Bone marrow (tissue), 2 donors: ENCODE measurements around the gene NDC1.
"Not testable (repeated sequence)": the region's sequence is repeated elsewhere in the genome, so short reads cannot be mapped to it uniquely, and the experiment has no call there.

Experiments
- DNase-seq, 2 donors: peaks; one replicate each; lab custom pipeline; 2025; lab: John Stamatoyannopoulos, UW

NDC1 gene

GRCh38 chr1:53822931-53823330 lies 15.2 kb downstream of the NDC1 start:
- no peak for DNase-seq

GRCh38 chr1:53821380-53821779 lies 16.7 kb downstream of the NDC1 start:
- no peak for DNase-seq

- no peak for DNase-seq
Observed at GRCh38 chr1:53819387-53819786, 18.7 kb downstream of the NDC1 start.

- DNase-seq, result not testable (repeated sequence)
Observed at GRCh38 chr1:53816584-53816983, 21.5 kb downstream of the NDC1 start.

- DNase-seq, result not testable (repeated sequence)
Observed at GRCh38 chr1:53815484-53815883, 22.6 kb downstream of the NDC1 start.

GRCh38 chr1:53811414-53811851 lies 26.7 kb downstream of the NDC1 start:
- DNase-seq, result no peak

- no peak for DNase-seq
Observed at GRCh38 chr1:53810497-53810896, 27.6 kb downstream of the NDC1 start.

- DNase-seq, result no peak
Observed at GRCh38 chr1:53810007-53810406, 28.1 kb downstream of the NDC1 start.

- DNase-seq, result no peak
Observed at GRCh38 chr1:53807916-53808315, 30.2 kb downstream of the NDC1 start.

GRCh38 chr1:53804791-53805505 lies 33.1 kb downstream of the NDC1 start:
- DNase-seq, result no peak

- no peak for DNase-seq
Observed at GRCh38 chr1:53804181-53804580, 33.9 kb downstream of the NDC1 start.

GRCh38 chr1:53800621-53801020 lies 37.5 kb downstream of the NDC1 start:
- DNase-seq, result no peak

GRCh38 chr1:53799141-53799540 lies 39.0 kb downstream of the NDC1 start:
- DNase-seq, result no peak

- DNase-seq, result no peak
Observed at GRCh38 chr1:53792806-53793205, 45.3 kb downstream of the NDC1 start.

- no peak for DNase-seq
Observed at GRCh38 chr1:53787655-53788054, 50.4 kb downstream of the NDC1 start.

- no peak for DNase-seq
Observed at GRCh38 chr1:53783056-53783455, 55.0 kb downstream of the NDC1 start.

- no peak for DNase-seq
Observed at GRCh38 chr1:53781654-53782053, 56.4 kb downstream of the NDC1 start.

- DNase-seq, result no peak
Observed at GRCh38 chr1:53777272-53777671, 60.8 kb downstream of the NDC1 start.

- no peak for DNase-seq
Observed at GRCh38 chr1:53771648-53772047, 66.4 kb downstream of the NDC1 start.

- DNase-seq, result no peak
Observed at GRCh38 chr1:53769780-53770179, 68.3 kb downstream of the NDC1 start.

- DNase-seq, result no peak
Observed at GRCh38 chr1:53769184-53769583, 68.9 kb downstream of the NDC1 start.

GRCh38 chr1:53766831-53767405 lies 71.2 kb downstream of the NDC1 start:
- DNase-seq, result peak in 1 of 2 donors; percentile 19

- no peak for DNase-seq
Observed at GRCh38 chr1:53766194-53766742, 71.8 kb downstream of the NDC1 start.

- peak in 1 of 2 donors; percentile 46 for DNase-seq
Observed at GRCh38 chr1:53765657-53766056, 72.4 kb downstream of the NDC1 start.
